A549 treated with Mapracorat at 1 μM for 4 hours (cell line): ENCODE measurements around the gene SORBS2. TPM values are rescaled to one million over a fixed set of nuclear protein-coding genes. Genes with fewer than 3 reads are reported as not detected.

Source experiments
- total RNA-seq: library from RNA; stranded (reverse); fragments of 200-300 nt; extraction: Qiagen RNA extraction; gene quantifications from 5 replicates; pipeline ENCODE4 v1.2.3, GENCODE V29; 2022

Gene SORBS2
- total RNA-seq: 0.17 to 1.0 TPM (median 0.29 TPM) in 5 replicates

GRCh38 chr4:185811509-185812364 is at the start of gene SORBS2:
Gene SORBS2, minus strand, starts transcription at chr4:185812194. Its CDS starts 121,623 bp downstream, at chr4:185690571.

